ENCODE results near the gene ZNF764.

ZNF764 gene

GRCh38 chr16:30570636-30571444, 12.7 kb upstream of the ZNF764 start:
- H3K9ac ChIP-seq (ENCODE audit: low read length in 2 of 2): peak overlapping the region; percentile 90 to 96
- peaks cover 0 to 3% of the 10 kb centered on the region in 2 donors for H3K36me3 ChIP-seq (ENCODE audit: control insufficient read depth in 2 of 2, insufficient read depth in 2 of 2, low read length in 2 of 2)
- H3K4me3 ChIP-seq (ENCODE audit: low read length in 2 of 2): peak overlapping the region; percentile 86 to 91
- no peaks in the 10 kb centered on the region for H3K27me3 ChIP-seq (ENCODE audit: control insufficient read depth in 1 of 2, insufficient read depth in 2 of 2, low read length in 2 of 2)
- no peaks in the 10 kb centered on the region for H3K9me3 ChIP-seq (ENCODE audit: control insufficient read depth in 2 of 2, low read length in 2 of 2)
- peak overlapping the region; percentile 94 for H3K27ac ChIP-seq (ENCODE audit: low read length)
- H3K4me1 ChIP-seq (ENCODE audit: control insufficient read depth, insufficient read depth, low read length): peaks cover 19% of the 10 kb centered on the region

GRCh38 chr16:30569746-30570635, 11.8 kb upstream of the ZNF764 start:
- Histone ChIP-seq H3K9me3 (ENCODE audit: control insufficient read depth in 2 of 2, low read length in 2 of 2) (no peaks in the 10 kb centered on the region), H3K9ac (ENCODE audit: low read length in 2 of 2) (peak overlapping the region in 1 of 2 donors; percentile 58), H3K4me3 (ENCODE audit: low read length in 2 of 2) (peak overlapping the region in 1 of 2 donors; percentile 1), H3K36me3 (ENCODE audit: control insufficient read depth in 2 of 2, insufficient read depth in 2 of 2, low read length in 2 of 2) (peaks cover 0 to 3% of the 10 kb centered on the region in 2 donors), H3K27me3 (ENCODE audit: control insufficient read depth in 1 of 2, insufficient read depth in 2 of 2, low read length in 2 of 2) (no peaks in the 10 kb centered on the region), H3K27ac (ENCODE audit: low read length) (peak overlapping the region; percentile 94), H3K4me1 (ENCODE audit: control insufficient read depth, insufficient read depth, low read length) (peaks cover 19% of the 10 kb centered on the region)

GRCh38 chr16:30569281-30569680, 11.1 kb upstream of the ZNF764 start:
- H3K36me3 ChIP-seq (ENCODE audit: control insufficient read depth in 2 of 2, insufficient read depth in 2 of 2, low read length in 2 of 2): peaks cover 0 to 3% of the 10 kb centered on the region in 2 donors
- H3K27ac ChIP-seq (ENCODE audit: low read length): no peak overlapping the region
- H3K27me3 ChIP-seq (ENCODE audit: control insufficient read depth in 1 of 2, insufficient read depth in 2 of 2, low read length in 2 of 2): no peaks in the 10 kb centered on the region
- H3K4me3 ChIP-seq (ENCODE audit: low read length in 2 of 2): no peak overlapping the region
- no peak overlapping the region for H3K9ac ChIP-seq (ENCODE audit: low read length in 2 of 2)
- no peaks in the 10 kb centered on the region for H3K9me3 ChIP-seq (ENCODE audit: control insufficient read depth in 2 of 2, low read length in 2 of 2)
- peaks cover 19% of the 10 kb centered on the region for H3K4me1 ChIP-seq (ENCODE audit: control insufficient read depth, insufficient read depth, low read length)

GRCh38 chr16:30567991-30568638, 9.9 kb upstream of the ZNF764 start:
- Histone ChIP-seq H3K4me3 (ENCODE audit: low read length in 2 of 2) (no peak overlapping the region), H3K36me3 (ENCODE audit: control insufficient read depth in 2 of 2, insufficient read depth in 2 of 2, low read length in 2 of 2) (peaks cover 0 to 3% of the 10 kb centered on the region in 2 donors), H3K27me3 (ENCODE audit: control insufficient read depth in 1 of 2, insufficient read depth in 2 of 2, low read length in 2 of 2) (no peaks in the 10 kb centered on the region), H3K27ac (ENCODE audit: low read length) (no peak overlapping the region), H3K9me3 (ENCODE audit: control insufficient read depth in 2 of 2, low read length in 2 of 2) (no peaks in the 10 kb centered on the region), H3K4me1 (ENCODE audit: control insufficient read depth, insufficient read depth, low read length) (peaks cover 19% of the 10 kb centered on the region), H3K9ac (ENCODE audit: low read length in 2 of 2) (no peak overlapping the region)

- Histone ChIP-seq H3K9ac (ENCODE audit: low read length in 2 of 2) (no peak overlapping the region), H3K4me3 (ENCODE audit: low read length in 2 of 2) (no peak overlapping the region), H3K36me3 (ENCODE audit: control insufficient read depth in 2 of 2, insufficient read depth in 2 of 2, low read length in 2 of 2) (peaks cover 0 to 3% of the 10 kb centered on the region in 2 donors), H3K27ac (ENCODE audit: low read length) (no peak overlapping the region), H3K9me3 (ENCODE audit: control insufficient read depth in 2 of 2, low read length in 2 of 2) (no peaks in the 10 kb centered on the region), H3K27me3 (ENCODE audit: control insufficient read depth in 1 of 2, insufficient read depth in 2 of 2, low read length in 2 of 2) (no peaks in the 10 kb centered on the region), H3K4me1 (ENCODE audit: control insufficient read depth, insufficient read depth, low read length) (peaks cover 15% of the 10 kb centered on the region)
Measured at GRCh38 chr16:30567160-30567990, 9.2 kb upstream of the ZNF764 start.

- H3K4me3 ChIP-seq (ENCODE audit: low read length in 2 of 2): no peak overlapping the region
- H3K4me1 ChIP-seq (ENCODE audit: control insufficient read depth, insufficient read depth, low read length): peaks cover 11% of the 10 kb centered on the region
- H3K27ac ChIP-seq (ENCODE audit: low read length): no peak overlapping the region
- no peak overlapping the region for H3K9ac ChIP-seq (ENCODE audit: low read length in 2 of 2)
- no peaks in the 10 kb centered on the region for H3K27me3 ChIP-seq (ENCODE audit: control insufficient read depth in 1 of 2, insufficient read depth in 2 of 2, low read length in 2 of 2)
- H3K36me3 ChIP-seq (ENCODE audit: control insufficient read depth in 2 of 2, insufficient read depth in 2 of 2, low read length in 2 of 2): peaks cover 0 to 3% of the 10 kb centered on the region in 2 donors
- H3K9me3 ChIP-seq (ENCODE audit: control insufficient read depth in 2 of 2, low read length in 2 of 2): no peaks in the 10 kb centered on the region
Measured at GRCh38 chr16:30566531-30566930, 8.4 kb upstream of the ZNF764 start.

GRCh38 chr16:30565984-30566383, 7.8 kb upstream of the ZNF764 start:
- no peak overlapping the region for H3K4me3 ChIP-seq (ENCODE audit: low read length in 2 of 2)
- no peak overlapping the region for H3K27ac ChIP-seq (ENCODE audit: low read length)

GRCh38 chr16:30565526-30565925, 7.4 kb upstream of the ZNF764 start:
- H3K4me3 ChIP-seq (ENCODE audit: low read length in 2 of 2): no peak overlapping the region
- H3K27me3 ChIP-seq (ENCODE audit: control insufficient read depth in 1 of 2, insufficient read depth in 2 of 2, low read length in 2 of 2): no peaks in the 10 kb centered on the region
- peaks cover 9% of the 10 kb centered on the region for H3K4me1 ChIP-seq (ENCODE audit: control insufficient read depth, insufficient read depth, low read length)
- H3K36me3 ChIP-seq (ENCODE audit: control insufficient read depth in 2 of 2, insufficient read depth in 2 of 2, low read length in 2 of 2): peaks cover 0 to 3% of the 10 kb centered on the region in 2 donors
- no peak overlapping the region for H3K9ac ChIP-seq (ENCODE audit: low read length in 2 of 2)
- H3K27ac ChIP-seq (ENCODE audit: low read length): no peak overlapping the region
- no peaks in the 10 kb centered on the region for H3K9me3 ChIP-seq (ENCODE audit: control insufficient read depth in 2 of 2, low read length in 2 of 2)

More at GRCh38 chr16:30565984-30566383, 7.8 kb upstream of the ZNF764 start:
- Histone ChIP-seq H3K27me3 (ENCODE audit: control insufficient read depth in 1 of 2, insufficient read depth in 2 of 2, low read length in 2 of 2) (no peaks in the 10 kb centered on the region), H3K4me1 (ENCODE audit: control insufficient read depth, insufficient read depth, low read length) (peaks cover 12% of the 10 kb centered on the region), H3K9ac (ENCODE audit: low read length in 2 of 2) (no peak overlapping the region), H3K9me3 (ENCODE audit: control insufficient read depth in 2 of 2, low read length in 2 of 2) (no peaks in the 10 kb centered on the region), H3K36me3 (ENCODE audit: control insufficient read depth in 2 of 2, insufficient read depth in 2 of 2, low read length in 2 of 2) (peaks cover 0 to 3% of the 10 kb centered on the region in 2 donors)

- no peak overlapping the region for H3K9ac ChIP-seq (ENCODE audit: low read length in 2 of 2)
- H3K36me3 ChIP-seq (ENCODE audit: control insufficient read depth in 2 of 2, insufficient read depth in 2 of 2, low read length in 2 of 2): no peaks in the 10 kb centered on the region
- no peaks in the 10 kb centered on the region for H3K27me3 ChIP-seq (ENCODE audit: control insufficient read depth in 1 of 2, insufficient read depth in 2 of 2, low read length in 2 of 2)
- H3K4me3 ChIP-seq (ENCODE audit: low read length in 2 of 2): no peak overlapping the region
- peaks cover 15% of the 10 kb centered on the region for H3K4me1 ChIP-seq (ENCODE audit: control insufficient read depth, insufficient read depth, low read length)
- no peaks in the 10 kb centered on the region for H3K9me3 ChIP-seq (ENCODE audit: control insufficient read depth in 2 of 2, low read length in 2 of 2)
- no peak overlapping the region for H3K27ac ChIP-seq (ENCODE audit: low read length)
Measured at GRCh38 chr16:30562021-30562420, 3.8 kb upstream of the ZNF764 start.
